Peyer's patch (tissue), 4 donors: ENCODE data around the gene A1CF. TPM values are rescaled to one million over a fixed set of nuclear protein-coding genes. Genes with fewer than 3 reads are reported as not detected.
"Not testable (repeated sequence)": the region's sequence is repeated elsewhere in the genome, so short reads cannot be mapped to it uniquely, and the experiment has no call there.

Source experiments
- DNase-seq, 3 donors: peaks; one replicate each; pipeline ENCODE4 v3.0.0-alpha.2; 2017 to 2019
- H3K27ac ChIP-seq, 4 donors: fragments of 200-600 bp; sonication (generic); one replicate each; pipeline ENCODE4 v1.5.1; 2016 to 2019
- H3K27me3 ChIP-seq, 2 donors: fragments of 200-600 bp; sonication (generic); one replicate each; pipeline ENCODE4 v1.5.1; 2019
- H3K36me3 ChIP-seq, 3 donors: fragments of 200-600 bp; sonication (generic); one replicate each; pipeline ENCODE4 v1.5.1; 2016 to 2019
- H3K4me1 ChIP-seq, 4 donors: fragments of 200-600 bp; sonication (generic); one replicate each; pipeline ENCODE4 v1.5.1; 2016 to 2019
- H3K4me3 ChIP-seq, 4 donors: fragments of 200-600 bp; sonication (generic); 1 replicate in 3 of 4; 2 replicates in 1 of 4; pipeline ENCODE4 v1.5.1; 2016 to 2019; ENCODE audit warnings: mild to moderate bottlenecking in 1 of 4
- H3K9me3 ChIP-seq, 4 donors: fragments of 200-600 bp; sonication (generic); one replicate each; pipeline ENCODE4 v1.5.1; 2016 to 2019; ENCODE audit warnings: mild to moderate bottlenecking in 1 of 4
- CTCF ChIP-seq, 6 experiments: fragments of 450-650 bp in 4 of 6; fragments of 200-600 bp in 2 of 6; sonication (generic) in 1 of 6; IDR thresholded peaks; one replicate each; pipeline ENCODE4 v1.5.1; 2017 to 2019; ENCODE audit warnings: antibody characterized with exemption in 6 of 6, mild to moderate bottlenecking in 3 of 6, moderate library complexity in 1 of 6
- POLR2A ChIP-seq, 2 donors: fragments of 450-650 bp; IDR thresholded peaks; one replicate each; pipeline ENCODE4 v1.5.1; 2017; ENCODE audit warnings: antibody characterized with exemption in 2 of 2, mild to moderate bottlenecking in 2 of 2, moderate library complexity in 2 of 2
- total RNA-seq, 4 donors: library from RNA; depleted of rRNA; stranded (reverse); fragments of >200 nt; gene quantifications; one replicate each; pipeline ENCODE4 v1.1.0, GENCODE V29; 2016

Gene A1CF, protein sequence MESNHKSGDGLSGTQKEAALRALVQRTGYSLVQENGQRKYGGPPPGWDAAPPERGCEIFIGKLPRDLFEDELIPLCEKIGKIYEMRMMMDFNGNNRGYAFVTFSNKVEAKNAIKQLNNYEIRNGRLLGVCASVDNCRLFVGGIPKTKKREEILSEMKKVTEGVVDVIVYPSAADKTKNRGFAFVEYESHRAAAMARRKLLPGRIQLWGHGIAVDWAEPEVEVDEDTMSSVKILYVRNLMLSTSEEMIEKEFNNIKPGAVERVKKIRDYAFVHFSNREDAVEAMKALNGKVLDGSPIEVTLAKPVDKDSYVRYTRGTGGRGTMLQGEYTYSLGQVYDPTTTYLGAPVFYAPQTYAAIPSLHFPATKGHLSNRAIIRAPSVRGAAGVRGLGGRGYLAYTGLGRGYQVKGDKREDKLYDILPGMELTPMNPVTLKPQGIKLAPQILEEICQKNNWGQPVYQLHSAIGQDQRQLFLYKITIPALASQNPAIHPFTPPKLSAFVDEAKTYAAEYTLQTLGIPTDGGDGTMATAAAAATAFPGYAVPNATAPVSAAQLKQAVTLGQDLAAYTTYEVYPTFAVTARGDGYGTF
- 100 to 1,000 TPM in 3 of 4 donors, 10 to 100 TPM in 1; 22.3 to 133 (median 113) TPM for total RNA-seq

DNA sequence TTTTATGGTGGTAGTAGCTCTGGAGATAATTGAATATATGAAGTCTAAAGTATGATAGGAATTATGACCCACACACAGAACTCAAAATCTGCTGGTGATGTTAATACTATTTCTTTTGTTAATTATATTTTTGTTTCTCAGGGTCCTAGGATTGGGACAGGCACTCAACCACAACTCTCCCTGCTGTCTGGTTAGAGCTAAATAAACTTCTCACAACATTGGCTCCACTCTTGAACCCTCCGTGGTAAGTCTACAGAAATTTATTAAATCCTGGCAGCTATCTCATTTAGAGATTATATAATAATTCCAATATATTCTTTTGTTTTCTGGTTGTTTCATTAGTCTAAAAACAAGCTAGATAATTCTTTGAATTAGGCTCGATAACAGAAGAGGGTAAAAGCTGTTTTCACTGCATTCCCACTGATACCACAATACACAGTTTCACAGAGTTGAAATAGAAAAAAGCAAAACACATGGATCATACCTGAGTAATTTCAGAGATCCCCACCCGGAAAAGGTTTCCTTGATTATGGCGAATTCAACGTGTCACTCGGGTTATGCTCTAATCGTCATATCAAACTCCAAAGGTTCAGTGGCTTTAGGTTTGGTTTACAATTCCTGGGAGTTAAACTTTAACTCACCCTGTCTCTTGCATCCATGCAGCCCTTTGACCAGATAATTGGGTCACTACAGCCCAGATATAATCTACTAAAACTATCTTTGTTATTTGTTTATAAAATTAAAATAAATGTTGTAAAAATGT lies at the start of gene A1CF:
Gene A1CF, minus strand, starts transcription at position 531 of the 763 bp plus-strand sequence. CDS start 25,687 bp downstream, outside the sequence.
- Histone ChIP-seq H3K36me3 (no peaks in the 10 kb centered on the region), H3K27me3 (no peaks in the 10 kb centered on the region), H3K4me3 (peak within 1 kb of the TSS in 3 of 4 donors; percentile 16 to 56 (median 50)), H3K4me1 (peaks cover 0 to 9% (median 1%) of the 10 kb centered on the region in 4 donors), H3K9me3 (no peaks in the 10 kb centered on the region), H3K27ac (peak within 1 kb of the TSS in 3 of 4 donors; percentile 58 to 64 (median 61))
- TF ChIP-seq POLR2A (IDR thresholded peaks at IDR 0.05) (peak; percentile 68 to 87), CTCF (IDR thresholded peaks at IDR 0.05) (no peak)
- DNase-seq, result peak in 1 of 3 donors; percentile 54

DNA sequence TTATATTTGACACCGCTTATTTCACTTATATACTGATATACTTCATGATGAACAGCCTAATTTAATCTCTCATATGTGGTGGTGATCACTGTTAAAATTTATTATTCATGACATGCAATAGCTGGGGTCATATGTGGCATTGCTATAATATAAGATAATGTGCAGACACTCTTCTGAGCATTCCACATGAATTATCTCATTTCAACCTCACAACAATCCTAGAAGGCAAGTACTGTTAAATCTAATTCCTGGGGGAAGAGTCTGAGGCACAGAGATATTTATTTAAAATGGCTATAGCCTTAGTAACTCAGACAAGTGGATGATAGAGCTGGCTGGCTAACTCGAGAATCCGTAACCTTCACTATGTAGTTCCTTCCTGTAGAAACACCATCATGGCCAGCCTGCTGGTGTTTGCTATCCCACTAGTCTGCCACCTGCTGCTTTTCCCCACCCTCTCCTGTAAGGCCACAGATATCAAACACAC lies 46.6 kb upstream of the A1CF start:
- Histone ChIP-seq H3K27me3 (no peaks in the 10 kb centered on the region), H3K36me3 (no peaks in the 10 kb centered on the region), H3K27ac (no peak overlapping the region), H3K4me3 (no peak overlapping the region), H3K9me3 (no peaks in the 10 kb centered on the region), H3K4me1 (no peaks in the 10 kb centered on the region)
- DNase-seq, result no peak
- TF ChIP-seq POLR2A (IDR thresholded peaks at IDR 0.05) (no peak), CTCF (IDR thresholded peaks at IDR 0.05) (no peak)

- TF ChIP-seq CTCF (IDR thresholded peaks at IDR 0.05) (no peak), POLR2A (IDR thresholded peaks at IDR 0.05) (no peak)
- Histone ChIP-seq H3K4me3 (no peak overlapping the region), H3K9me3 (no peaks in the 10 kb centered on the region), H3K27me3 (no peaks in the 10 kb centered on the region), H3K27ac (no peak overlapping the region), H3K36me3 (no peaks in the 10 kb centered on the region), H3K4me1 (no peaks in the 10 kb centered on the region)
- DNase-seq, result no peak
These were observed 44.2 kb upstream of the A1CF start for GRCh38 chr10:50929670-50930069.

DNA sequence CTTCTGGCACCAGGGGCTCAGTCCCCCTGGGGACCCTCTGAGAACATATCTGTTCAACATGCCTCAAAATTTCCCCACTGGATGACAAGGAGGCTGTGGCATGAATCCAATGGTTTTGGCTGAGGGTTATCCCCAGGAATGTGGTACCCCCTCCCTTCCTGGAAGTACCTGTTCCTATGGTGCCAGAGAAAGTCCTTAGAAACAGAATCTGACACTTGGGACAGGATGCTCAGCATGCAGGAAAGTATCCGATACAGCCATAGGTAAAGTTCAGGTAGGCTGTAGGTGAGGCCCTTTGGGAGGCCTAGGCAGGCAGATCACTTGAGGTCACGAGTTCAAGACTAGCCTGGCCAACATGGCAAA lies 42.7 kb upstream of the A1CF start:
- Histone ChIP-seq H3K9me3 (peaks cover 0 to 6% (median 2%) of the 10 kb centered on the region in 4 donors), H3K27me3 (no peaks in the 10 kb centered on the region), H3K27ac (no peak overlapping the region), H3K4me1 (no peaks in the 10 kb centered on the region), H3K4me3 (no peak overlapping the region), H3K36me3 (no peaks in the 10 kb centered on the region)
- TF ChIP-seq POLR2A (IDR thresholded peaks at IDR 0.05) (no peak), CTCF (IDR thresholded peaks at IDR 0.05) (no peak)
- no peak for DNase-seq

DNA sequence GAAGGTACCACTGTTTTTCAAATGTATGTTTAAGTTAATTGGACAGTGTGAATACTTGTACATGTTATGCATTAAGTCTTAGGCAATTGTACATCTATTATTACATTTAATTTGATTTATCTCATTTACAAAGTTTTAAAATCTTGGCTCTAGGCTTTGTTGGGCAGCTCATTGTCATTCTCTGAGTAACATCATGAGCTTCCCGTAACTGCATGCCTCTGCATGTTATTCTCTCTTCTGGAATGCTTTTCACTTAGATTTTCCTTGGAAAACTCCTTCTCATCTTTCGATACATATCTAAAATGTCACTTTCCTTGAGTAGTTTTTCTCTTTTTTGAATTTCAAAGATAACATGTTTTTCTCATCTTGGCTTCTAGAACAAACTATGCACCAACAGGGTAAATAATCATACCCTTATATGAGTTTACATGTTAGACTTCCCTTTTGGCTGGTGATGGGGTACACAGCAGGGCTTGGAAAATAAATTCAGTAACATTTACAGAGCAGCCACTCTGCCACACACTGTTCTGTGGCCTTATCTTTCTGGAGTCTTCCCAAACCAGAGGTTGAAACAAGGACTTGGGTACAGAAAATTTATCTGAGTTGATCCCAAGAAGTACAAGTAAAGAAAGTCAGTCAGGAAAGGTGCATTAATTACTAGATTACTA lies 42.2 kb upstream of the A1CF start:
- no peaks in the 10 kb centered on the region for H3K36me3 ChIP-seq
- no peak overlapping the region for H3K4me3 ChIP-seq
- TF ChIP-seq POLR2A (IDR thresholded peaks at IDR 0.05) (no peak), CTCF (IDR thresholded peaks at IDR 0.05) (no peak)
- DNase-seq, result no peak
- no peaks in the 10 kb centered on the region for H3K27me3 ChIP-seq
- H3K9me3 ChIP-seq, result peaks cover 0 to 9% (median 2%) of the 10 kb centered on the region in 4 donors
- no peaks in the 10 kb centered on the region for H3K4me1 ChIP-seq
- no peak overlapping the region for H3K27ac ChIP-seq

DNA sequence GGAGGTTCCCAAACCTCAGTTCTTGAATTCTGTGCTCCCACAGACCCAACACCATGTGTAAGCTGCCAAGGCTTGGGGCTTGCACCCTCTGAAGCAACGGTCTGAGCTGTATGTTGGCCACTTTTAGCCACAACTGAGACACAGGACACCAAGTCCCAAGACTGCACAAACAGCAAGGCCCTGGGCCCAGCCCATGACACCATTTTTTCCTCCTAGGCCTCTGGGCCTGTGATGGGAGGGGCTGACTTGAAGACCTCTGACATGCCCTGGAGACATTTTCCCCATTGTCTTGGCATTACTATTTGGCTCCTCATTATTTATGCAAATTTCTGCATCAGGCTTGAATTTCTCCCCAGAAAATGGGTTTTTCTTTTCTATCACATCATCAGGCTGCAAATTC lies 38.0 kb upstream of the A1CF start:
- not testable (repeated sequence) for H3K4me3 ChIP-seq, H3K36me3 ChIP-seq, H3K9me3 ChIP-seq, H3K27ac ChIP-seq, DNase-seq, H3K4me1 ChIP-seq, H3K27me3 ChIP-seq
